ENCODE data around the gene ZFYVE27.

ZFYVE27 gene

GRCh38 chr10:97764519-97764931 lies 27.6 kb downstream of the ZFYVE27 start:
- no peak for TF ChIP-seq CTCF (IDR thresholded peaks at IDR 0.05; ENCODE audit: insufficient read depth, low read depth, low read length, missing control alignments)
- peak; percentile 17 for DNase-seq (ENCODE audit: low read depth)

GRCh38 chr10:97765201-97765600 lies 28.3 kb downstream of the ZFYVE27 start:
- TF ChIP-seq CTCF (IDR thresholded peaks at IDR 0.05; ENCODE audit: insufficient read depth, low read depth, low read length, missing control alignments): no peak
- no peak for DNase-seq (ENCODE audit: low read depth)
- no peak overlapping the region for H3K4me3 ChIP-seq (ENCODE audit: low read depth, low read length)

More at GRCh38 chr10:97764519-97764931, 27.6 kb downstream of the ZFYVE27 start:
- H3K4me3 ChIP-seq (ENCODE audit: low read depth, low read length): no peak overlapping the region

GRCh38 chr10:97766106-97766810 lies 29.3 kb downstream of the ZFYVE27 start:
- DNase-seq (ENCODE audit: low read depth): no peak
- TF ChIP-seq CTCF (IDR thresholded peaks at IDR 0.05; ENCODE audit: insufficient read depth, low read depth, low read length, missing control alignments): no peak
- no peak overlapping the region for H3K4me3 ChIP-seq (ENCODE audit: low read depth, low read length)

- no peak for DNase-seq (ENCODE audit: low read depth)
- H3K4me3 ChIP-seq (ENCODE audit: low read depth, low read length): no peak overlapping the region
- TF ChIP-seq CTCF (IDR thresholded peaks at IDR 0.05; ENCODE audit: insufficient read depth, low read depth, low read length, missing control alignments): no peak
Measured at GRCh38 chr10:97766996-97767924, 30.3 kb downstream of the ZFYVE27 start.

- no peak overlapping the region for H3K4me3 ChIP-seq (ENCODE audit: low read depth, low read length)
- no peak for DNase-seq (ENCODE audit: low read depth)
- TF ChIP-seq CTCF (IDR thresholded peaks at IDR 0.05; ENCODE audit: insufficient read depth, low read depth, low read length, missing control alignments): no peak
Measured at GRCh38 chr10:97768322-97769315, 31.7 kb downstream of the ZFYVE27 start.

GRCh38 chr10:97770255-97770654 lies 33.3 kb downstream of the ZFYVE27 start:
- H3K4me3 ChIP-seq (ENCODE audit: low read depth, low read length): no peak overlapping the region
- DNase-seq (ENCODE audit: low read depth): no peak
- TF ChIP-seq CTCF (IDR thresholded peaks at IDR 0.05; ENCODE audit: insufficient read depth, low read depth, low read length, missing control alignments): no peak

Data from GM12865 (cell line).